ENCODE measurements around the gene CYP27B1.

Gene CYP27B1

DNA sequence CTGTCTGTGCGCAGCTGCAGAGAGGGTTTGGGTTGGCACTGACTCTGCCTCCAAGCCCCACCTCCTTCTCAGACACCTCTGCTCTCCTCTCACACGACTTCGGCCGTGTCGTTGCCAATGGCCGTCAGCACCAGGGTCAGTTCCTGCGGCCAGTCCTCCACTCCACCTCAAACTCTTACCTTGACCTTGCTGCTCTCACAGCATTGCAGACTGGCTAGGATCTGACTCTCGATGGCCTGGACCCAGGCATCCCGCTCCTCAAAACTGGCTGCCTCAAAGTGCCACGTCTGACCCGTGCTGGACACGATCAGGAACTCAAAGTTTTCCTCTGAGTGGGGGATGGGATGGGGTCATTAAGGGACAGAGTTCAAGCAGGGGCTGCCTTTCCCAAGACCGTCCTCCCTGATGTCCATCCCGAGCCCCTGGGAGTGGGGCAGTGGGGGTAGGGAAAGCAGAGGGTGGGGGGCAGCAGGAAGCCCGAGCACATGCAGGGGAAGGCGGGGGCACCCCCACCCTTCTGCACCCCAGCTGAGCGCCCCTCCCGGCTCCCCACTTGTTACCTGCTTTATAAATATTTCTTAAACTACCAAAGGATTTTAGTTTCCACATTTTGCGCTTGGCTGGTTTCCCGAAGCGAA is 39.0 kb downstream of the CYP27B1 start:
- no CpG with 5 or more reads among the region's 21 CpGs for WGBS (ENCODE audit: insufficient coverage, insufficient read length)
- Histone ChIP-seq H3K4me1 (ENCODE audit: control insufficient read depth, insufficient read depth, low read length) (peaks cover 8% of the 10 kb centered on the region), H3K36me3 (ENCODE audit: control insufficient read depth, insufficient read depth, low read length) (no peaks in the 10 kb centered on the region; the same call in 1 of the 2 replicates), H3K27ac (ENCODE audit: low read length) (no peak overlapping the region), H3K9me3 (ENCODE audit: control insufficient read depth, insufficient read depth, low read length) (no peaks in the 10 kb centered on the region), H3K27me3 (ENCODE audit: control insufficient read depth, insufficient read depth, low read length) (peaks cover 30% of the 10 kb centered on the region), H3K4me3 (ENCODE audit: low read length) (no peak overlapping the region)
- no peak for DNase-seq (ENCODE audit: low read depth, low spot score)

DNA sequence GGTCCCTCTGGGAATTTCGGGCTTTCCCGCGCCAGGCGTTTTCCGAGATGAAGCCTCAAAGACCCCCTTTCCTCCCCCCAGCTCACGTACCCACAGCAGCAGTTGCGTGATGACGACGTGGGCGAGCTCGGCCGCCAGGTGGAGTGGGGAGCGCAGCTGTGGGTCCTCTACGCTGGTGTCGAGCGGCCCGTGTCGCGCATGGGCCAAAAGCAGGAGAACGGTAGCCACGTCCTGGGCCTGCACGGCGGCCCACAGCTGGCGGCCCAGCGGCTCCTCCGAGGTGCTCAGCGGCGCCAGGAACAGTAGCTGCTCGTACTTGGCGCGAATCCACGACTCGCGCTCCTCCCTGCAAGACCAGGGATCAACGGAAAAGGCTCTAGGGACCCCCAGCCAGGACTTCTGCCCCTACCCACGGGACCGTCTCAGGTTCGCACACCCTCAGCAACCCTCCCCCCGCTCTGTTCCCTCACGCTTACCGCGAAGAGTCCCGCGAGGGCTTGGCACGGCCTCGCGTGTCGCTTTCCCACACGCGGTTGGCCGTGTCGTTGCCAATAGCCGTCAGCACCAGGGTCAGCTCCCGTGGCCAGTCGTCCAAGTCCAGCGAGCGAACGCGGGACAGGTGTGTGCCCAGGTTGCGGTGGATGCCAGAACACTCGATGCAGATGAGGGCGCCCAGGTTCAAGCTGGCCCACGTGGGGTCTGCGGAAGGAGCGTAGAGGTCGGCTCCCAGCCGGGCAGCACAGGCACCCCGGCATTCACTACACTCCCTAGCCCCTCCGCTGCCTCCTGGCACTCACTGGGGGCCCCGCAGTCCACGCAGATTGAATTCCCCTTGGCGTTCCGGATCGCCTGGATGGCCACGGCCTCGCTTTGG is 39.8 kb downstream of the CYP27B1 start:
- Histone ChIP-seq H3K4me1 (ENCODE audit: control insufficient read depth, insufficient read depth, low read length) (peaks cover 8% of the 10 kb centered on the region), H3K9me3 (ENCODE audit: control insufficient read depth, insufficient read depth, low read length) (no peaks in the 10 kb centered on the region), H3K4me3 (ENCODE audit: low read length) (peak overlapping the region; percentile 71; the same call in 1 of the 2 replicates), H3K27ac (ENCODE audit: low read length) (no peak overlapping the region), H3K27me3 (ENCODE audit: control insufficient read depth, insufficient read depth, low read length) (peaks cover 27% of the 10 kb centered on the region), H3K36me3 (ENCODE audit: control insufficient read depth, insufficient read depth, low read length) (no peaks in the 10 kb centered on the region; the same call in 1 of the 2 replicates)
- no peak for DNase-seq (ENCODE audit: low read depth, low spot score)
- no CpG with 5 or more reads among the region's 76 CpGs for WGBS (ENCODE audit: insufficient coverage, insufficient read length)

DNA sequence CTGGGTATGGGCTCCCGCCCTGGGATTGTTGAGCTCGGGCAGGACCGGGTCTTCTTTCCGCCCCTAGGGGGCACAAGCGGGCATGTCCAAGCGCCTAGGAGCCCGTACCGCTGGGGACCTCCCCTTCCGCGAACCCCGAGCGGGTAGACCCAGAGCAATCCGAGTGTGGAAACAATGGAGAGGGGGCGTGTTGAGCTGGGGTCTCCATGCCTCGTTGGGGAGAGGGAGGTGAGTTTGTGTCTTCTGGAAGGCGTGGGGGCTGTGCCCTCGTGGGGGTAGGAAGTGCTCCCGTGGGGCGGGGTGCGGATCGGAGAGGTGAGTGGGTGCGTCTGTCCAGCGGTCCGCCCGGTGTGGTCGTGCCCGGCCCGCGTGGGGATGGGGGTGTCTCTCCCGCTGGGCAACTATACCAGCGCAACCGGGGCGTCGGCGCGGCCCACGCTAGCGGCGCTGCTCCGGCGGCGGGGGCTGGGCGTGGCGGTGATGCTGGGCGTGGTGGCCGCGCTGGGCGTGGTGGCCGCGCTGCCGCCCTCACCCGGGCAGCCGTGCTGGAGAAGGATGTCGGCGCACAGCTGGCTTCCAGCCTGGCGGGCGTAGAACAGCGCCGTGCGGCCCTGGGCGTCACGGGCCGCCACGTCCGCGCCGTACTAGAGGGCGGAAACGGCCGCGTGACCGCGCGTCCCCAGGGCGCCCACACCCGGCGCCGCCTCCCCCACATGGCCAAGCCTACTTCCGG is 40.6 kb downstream of the CYP27B1 start:
- H3K27ac ChIP-seq (ENCODE audit: low read length), result no peak overlapping the region
- peaks cover 8% of the 10 kb centered on the region for H3K4me1 ChIP-seq (ENCODE audit: control insufficient read depth, insufficient read depth, low read length)
- H3K4me3 ChIP-seq (ENCODE audit: low read length), result peak overlapping the region; percentile 71; the same call in 1 of the 2 replicates
- H3K36me3 ChIP-seq (ENCODE audit: control insufficient read depth, insufficient read depth, low read length), result no peaks in the 10 kb centered on the region; the same call in 1 of the 2 replicates
- peaks cover 25% of the 10 kb centered on the region for H3K27me3 ChIP-seq (ENCODE audit: control insufficient read depth, insufficient read depth, low read length)
- no peak for DNase-seq (ENCODE audit: low read depth, low spot score)
- no peaks in the 10 kb centered on the region for H3K9me3 ChIP-seq (ENCODE audit: control insufficient read depth, insufficient read depth, low read length)
- WGBS (ENCODE audit: insufficient coverage, insufficient read length), result no CpG with 5 or more reads among the region's 79 CpGs

DNA sequence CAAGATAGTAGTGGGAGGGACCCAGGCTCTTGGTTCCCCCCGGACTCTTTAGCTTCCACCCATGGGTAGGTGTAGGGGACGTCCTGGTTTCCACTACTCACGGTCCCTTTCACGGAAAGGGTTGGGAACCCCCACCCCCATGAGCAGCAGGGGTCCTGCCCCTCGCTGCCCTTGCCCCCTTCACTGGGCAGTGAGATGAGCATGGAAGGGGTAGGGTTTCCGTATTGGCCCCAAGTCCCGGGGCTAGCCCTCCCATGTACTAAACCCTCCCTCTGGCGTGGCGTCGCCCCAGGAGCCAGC is 41.1 kb downstream of the CYP27B1 start:
- H3K9me3 ChIP-seq (ENCODE audit: control insufficient read depth, insufficient read depth, low read length), result no peaks in the 10 kb centered on the region
- WGBS (ENCODE audit: insufficient coverage, insufficient read length), result no CpG with 5 or more reads among the region's 10 CpGs
- H3K4me1 ChIP-seq (ENCODE audit: control insufficient read depth, insufficient read depth, low read length), result peaks cover 8% of the 10 kb centered on the region
- no peaks in the 10 kb centered on the region; the same call in 1 of the 2 replicates for H3K36me3 ChIP-seq (ENCODE audit: control insufficient read depth, insufficient read depth, low read length)
- H3K27ac ChIP-seq (ENCODE audit: low read length), result no peak overlapping the region
- peak overlapping the region; percentile 39; the same call in 1 of the 2 replicates for H3K4me3 ChIP-seq (ENCODE audit: low read length)
- DNase-seq (ENCODE audit: low read depth, low spot score), result no peak
- H3K27me3 ChIP-seq (ENCODE audit: control insufficient read depth, insufficient read depth, low read length), result peaks cover 25% of the 10 kb centered on the region

DNA sequence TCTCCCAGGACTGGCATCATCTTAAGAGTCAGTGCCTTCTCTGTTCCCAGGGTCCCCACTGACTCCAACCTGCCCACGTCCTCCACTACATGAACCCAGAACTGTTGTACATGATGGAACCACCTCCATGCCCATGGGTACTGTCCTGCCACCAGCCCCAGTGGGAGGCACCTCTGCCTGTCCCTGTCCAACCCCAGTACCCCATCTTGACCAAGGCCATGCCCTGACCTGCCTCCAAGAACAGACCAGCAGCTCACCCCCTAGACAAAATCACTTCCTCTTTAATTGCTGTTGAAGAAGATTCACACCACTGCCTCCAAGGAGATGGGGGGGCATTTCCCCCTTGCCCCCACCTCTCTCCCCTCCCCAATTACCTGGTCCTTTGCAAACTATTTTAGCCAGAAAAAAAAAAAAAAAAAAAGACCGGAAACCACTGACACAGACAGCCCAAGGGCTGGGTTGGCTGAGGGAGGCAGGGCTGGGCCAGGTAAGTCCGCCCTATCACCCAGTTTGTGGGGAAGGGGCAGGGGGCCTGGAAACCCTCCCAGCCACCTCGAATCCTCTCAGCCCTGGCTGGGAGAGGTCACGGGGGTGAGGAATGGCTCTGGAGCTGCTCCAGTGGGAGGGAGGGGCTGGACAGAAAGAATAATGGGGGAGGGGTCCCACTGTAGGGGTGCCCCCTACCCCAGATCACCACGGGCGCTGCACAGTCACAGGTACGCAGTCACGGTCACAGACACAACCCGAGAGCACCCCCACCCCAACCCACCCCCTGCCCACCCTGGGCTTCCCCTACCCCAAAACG is 41.7 kb downstream of the CYP27B1 start:
- Histone ChIP-seq H3K27ac (ENCODE audit: low read length) (no peak overlapping the region), H3K4me1 (ENCODE audit: control insufficient read depth, insufficient read depth, low read length) (peaks cover 8% of the 10 kb centered on the region), H3K27me3 (ENCODE audit: control insufficient read depth, insufficient read depth, low read length) (peaks cover 23% of the 10 kb centered on the region), H3K4me3 (ENCODE audit: low read length) (no peak overlapping the region; the same call in 1 of the 2 replicates), H3K36me3 (ENCODE audit: control insufficient read depth, insufficient read depth, low read length) (no peaks in the 10 kb centered on the region; the same call in 1 of the 2 replicates), H3K9me3 (ENCODE audit: control insufficient read depth, insufficient read depth, low read length) (no peaks in the 10 kb centered on the region)
- no CpG with 5 or more reads among the region's 11 CpGs for WGBS (ENCODE audit: insufficient coverage, insufficient read length)
- no peak for DNase-seq (ENCODE audit: low read depth, low spot score)

DNA sequence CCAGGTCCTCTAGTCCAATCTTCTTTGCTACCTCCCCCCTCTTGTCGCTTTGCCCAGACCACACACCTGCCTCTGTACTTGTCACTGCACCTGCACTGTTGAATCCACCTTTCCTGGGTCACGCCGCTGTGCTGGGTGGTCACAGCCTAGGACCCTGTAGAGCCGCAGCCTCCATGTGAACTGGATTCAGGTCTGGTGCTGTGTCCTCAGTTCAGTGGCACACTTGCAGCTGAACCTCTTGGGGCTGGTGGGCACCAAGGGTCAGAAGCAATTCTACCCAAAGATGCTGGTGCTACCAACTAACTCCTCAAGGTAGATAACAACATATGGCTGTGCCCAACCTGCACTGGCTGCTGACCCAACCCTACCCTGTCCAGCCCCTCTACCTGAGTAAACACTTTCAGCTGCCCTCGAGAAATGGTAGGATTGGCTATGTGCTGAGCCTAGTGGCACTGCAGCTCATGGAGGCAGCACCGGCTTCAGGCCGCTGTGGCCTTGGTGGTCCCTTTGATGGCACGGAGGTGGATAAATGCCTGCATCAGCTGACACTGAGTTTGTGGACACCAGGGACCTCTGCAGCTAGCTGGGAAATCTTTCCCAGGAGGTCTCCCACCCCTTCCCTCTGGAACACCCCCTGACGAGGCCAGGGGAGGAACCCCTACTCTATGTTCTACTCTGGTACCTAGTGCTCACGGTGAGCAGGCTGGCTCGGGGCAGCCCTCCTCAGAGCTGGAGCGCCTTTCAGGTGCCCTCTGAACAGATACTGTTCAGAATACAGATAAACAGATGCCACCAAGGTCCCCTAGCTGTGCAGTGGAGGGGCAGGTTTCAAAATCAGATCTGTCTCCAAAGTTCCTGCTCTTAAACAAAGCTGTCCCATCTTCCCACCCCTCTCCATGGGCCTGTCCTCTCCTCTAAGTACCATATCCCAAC is 42.6 kb downstream of the CYP27B1 start:
- WGBS (ENCODE audit: insufficient coverage, insufficient read length), result no CpG with 5 or more reads among the region's 12 CpGs
- no peak overlapping the region for H3K4me3 ChIP-seq (ENCODE audit: low read length)
- no peak overlapping the region for H3K27ac ChIP-seq (ENCODE audit: low read length)
- no peaks in the 10 kb centered on the region; the same call in 1 of the 2 replicates for H3K36me3 ChIP-seq (ENCODE audit: control insufficient read depth, insufficient read depth, low read length)
- peaks cover 20% of the 10 kb centered on the region for H3K27me3 ChIP-seq (ENCODE audit: control insufficient read depth, insufficient read depth, low read length)
- peaks cover 8% of the 10 kb centered on the region for H3K4me1 ChIP-seq (ENCODE audit: control insufficient read depth, insufficient read depth, low read length)
- H3K9me3 ChIP-seq (ENCODE audit: control insufficient read depth, insufficient read depth, low read length), result no peaks in the 10 kb centered on the region
- DNase-seq (ENCODE audit: low read depth, low spot score), result no peak

DNA sequence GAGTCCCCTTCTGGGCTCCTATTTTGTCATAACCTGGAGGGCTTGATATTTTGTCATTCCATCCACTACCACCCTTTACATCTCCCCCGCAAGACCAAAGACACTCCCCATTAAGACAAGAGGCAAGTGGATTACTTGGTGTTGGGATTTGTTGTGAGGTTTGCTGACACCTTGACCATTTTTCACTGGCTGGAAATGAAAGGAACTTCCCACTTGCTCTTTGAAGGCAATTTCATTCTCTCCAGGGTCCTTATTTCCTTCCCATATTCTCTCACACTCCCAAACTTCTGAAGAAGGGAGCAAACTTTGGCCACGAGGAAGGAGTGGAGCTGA is 43.3 kb downstream of the CYP27B1 start:
- H3K4me3 ChIP-seq (ENCODE audit: low read length), result no peak overlapping the region
- H3K27me3 ChIP-seq (ENCODE audit: control insufficient read depth, insufficient read depth, low read length), result peaks cover 20% of the 10 kb centered on the region
- WGBS (ENCODE audit: insufficient coverage, insufficient read length), result no CpG with 5 or more reads among the region's 2 CpGs

DNA sequence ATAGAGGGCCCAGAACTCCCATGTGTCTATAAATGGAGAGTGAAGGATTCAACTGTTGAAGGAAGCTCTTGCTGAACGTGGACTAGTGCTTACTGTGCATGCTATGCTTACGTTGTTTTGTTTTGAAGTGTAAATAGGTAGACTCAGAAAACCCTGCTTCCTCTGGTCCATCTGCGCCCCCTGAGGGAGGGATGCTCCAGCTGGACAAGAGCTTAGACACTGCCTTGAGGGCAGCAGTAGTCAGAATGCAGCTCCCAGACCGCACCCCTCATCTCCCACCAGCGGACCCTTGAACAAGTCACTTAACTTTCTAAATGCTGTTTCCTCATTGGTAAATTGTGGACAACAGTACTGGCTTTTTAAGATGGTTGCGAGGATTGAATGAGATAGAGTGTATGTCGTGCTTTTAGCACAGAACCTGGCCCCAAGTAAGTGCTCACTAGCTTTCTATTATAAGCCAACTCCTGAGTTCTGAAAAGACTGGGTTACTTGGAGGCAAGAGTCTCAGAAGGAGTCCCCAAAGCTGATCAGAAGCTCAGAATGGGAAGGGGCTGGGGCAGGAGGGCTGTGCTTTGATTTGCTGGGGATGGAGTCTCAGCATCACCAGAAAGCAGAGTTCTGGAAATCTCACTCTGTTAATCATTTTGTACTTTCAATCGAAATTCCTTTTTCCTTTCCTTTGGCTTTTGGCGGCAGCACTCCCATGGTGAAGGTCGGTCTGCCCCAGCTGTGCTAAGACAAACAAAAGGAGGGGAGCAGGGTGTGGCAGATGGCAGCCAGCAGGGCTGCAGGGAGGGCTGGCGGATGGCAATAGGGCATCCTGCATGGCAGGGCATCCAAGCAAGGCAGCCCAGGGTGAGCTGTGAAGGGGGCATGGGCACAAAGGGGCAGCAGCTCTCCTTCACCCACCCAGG is 43.9 kb downstream of the CYP27B1 start:
- Histone ChIP-seq H3K27me3 (ENCODE audit: control insufficient read depth, insufficient read depth, low read length) (peaks cover 17% of the 10 kb centered on the region), H3K4me1 (ENCODE audit: control insufficient read depth, insufficient read depth, low read length) (peaks cover 8% of the 10 kb centered on the region), H3K4me3 (ENCODE audit: low read length) (no peak overlapping the region), H3K36me3 (ENCODE audit: control insufficient read depth, insufficient read depth, low read length) (no peaks in the 10 kb centered on the region; the same call in 1 of the 2 replicates), H3K27ac (ENCODE audit: low read length) (no peak overlapping the region), H3K9me3 (ENCODE audit: control insufficient read depth, insufficient read depth, low read length) (no peaks in the 10 kb centered on the region)
- no peak for DNase-seq (ENCODE audit: low read depth, low spot score)
- no CpG with 5 or more reads among the region's 11 CpGs for WGBS (ENCODE audit: insufficient coverage, insufficient read length)

More for the DNA sequence above, 43.3 kb downstream of the CYP27B1 start:
- peaks cover 8% of the 10 kb centered on the region for H3K4me1 ChIP-seq (ENCODE audit: control insufficient read depth, insufficient read depth, low read length)
- H3K36me3 ChIP-seq (ENCODE audit: control insufficient read depth, insufficient read depth, low read length), result no peaks in the 10 kb centered on the region; the same call in 1 of the 2 replicates
- no peak overlapping the region for H3K27ac ChIP-seq (ENCODE audit: low read length)
- no peak for DNase-seq (ENCODE audit: low read depth, low spot score)
- H3K9me3 ChIP-seq (ENCODE audit: control insufficient read depth, insufficient read depth, low read length), result no peaks in the 10 kb centered on the region
